GM18511 (cell line): ENCODE measurements around the gene CACNA2D1.

Experiments used
- ATAC-seq: cut with Tn5 transposase; IDR thresholded peaks from one replicate; pipeline ENCODE4 v1.9.1; 2021; ENCODE audit warnings: mild to moderate bottlenecking, moderate library complexity; ENCODE audit not compliant: unreplicated experiment

CACNA2D1 gene

DNA sequence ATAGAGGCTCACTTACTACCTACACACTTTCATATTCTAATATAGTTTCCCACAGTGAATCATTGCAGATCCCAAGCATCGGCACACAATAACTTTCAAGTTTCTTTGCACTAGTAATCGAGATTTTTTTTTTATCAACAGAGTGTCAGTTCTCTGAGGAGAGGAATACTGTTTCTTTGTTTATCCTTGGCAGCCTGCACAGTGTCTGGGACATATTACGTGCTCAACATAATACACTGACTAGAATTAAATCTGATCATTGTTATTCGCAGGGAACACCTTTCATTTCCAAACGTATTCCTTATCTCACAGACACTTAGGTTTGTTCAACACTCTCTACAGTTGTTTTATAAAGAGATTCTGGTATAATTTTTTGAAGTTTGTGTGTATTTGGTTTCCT, 95.3 kb downstream of the CACNA2D1 start:
- ATAC-seq = no peak

GRCh38 chr7:82347808-82348207, 95.8 kb downstream of the CACNA2D1 start:
- ATAC-seq = no peak

- ATAC-seq = no peak
Measured at GRCh38 chr7:82345886-82346285, 97.7 kb downstream of the CACNA2D1 start.

- ATAC-seq = no peak
Measured at GRCh38 chr7:82343716-82344115, 99.9 kb downstream of the CACNA2D1 start.

- ATAC-seq = no peak
Measured at GRCh38 chr7:82339958-82340357, 103.6 kb downstream of the CACNA2D1 start.

DNA sequence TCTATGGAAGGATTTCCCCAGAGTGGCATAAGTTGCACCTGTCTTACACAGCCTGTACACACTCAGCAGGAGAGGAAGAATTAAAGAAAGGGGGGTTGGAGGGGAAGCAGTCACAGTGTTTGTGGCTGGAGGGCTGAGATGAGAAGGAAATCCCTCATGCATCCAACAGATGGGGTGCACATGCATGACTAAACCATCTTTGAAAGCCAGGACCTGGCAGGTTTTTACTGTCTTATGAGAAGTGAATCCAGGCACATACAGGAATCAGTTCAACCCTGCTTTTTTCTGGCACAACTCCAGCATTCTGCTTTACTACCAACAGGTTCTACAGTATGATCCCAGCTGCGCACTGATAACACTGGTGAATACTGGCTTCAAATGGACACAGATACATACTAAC, 107.7 kb downstream of the CACNA2D1 start:
- ATAC-seq = no peak

DNA sequence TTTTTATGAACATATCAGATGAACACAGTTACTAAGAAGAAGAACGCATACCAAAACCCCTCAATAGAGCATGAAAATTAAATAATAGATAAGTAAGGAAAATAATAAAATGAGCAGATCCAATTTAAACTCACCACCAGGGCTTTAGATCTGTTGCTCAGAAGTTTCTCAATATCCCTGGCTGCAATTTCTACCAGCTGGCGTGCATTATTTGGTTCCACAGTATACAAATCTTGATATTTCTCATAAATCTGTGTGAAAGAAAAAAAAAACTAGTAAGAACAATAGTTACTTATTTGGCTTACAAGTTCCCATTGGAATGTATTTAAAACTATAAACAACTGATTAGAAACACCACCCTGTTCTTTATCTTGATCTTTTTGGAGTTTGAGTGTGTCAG, 108.6 kb downstream of the CACNA2D1 start:
- no peak for ATAC-seq

GRCh38 chr7:82331234-82331633, 112.3 kb downstream of the CACNA2D1 start:
- no peak for ATAC-seq

- no peak for ATAC-seq
Measured at GRCh38 chr7:82330706-82331215, 112.8 kb downstream of the CACNA2D1 start.

GRCh38 chr7:82327898-82328297, 115.7 kb downstream of the CACNA2D1 start:
- ATAC-seq = no peak

- ATAC-seq = no peak
Measured at GRCh38 chr7:82325416-82325815, 118.2 kb downstream of the CACNA2D1 start.

- no peak for ATAC-seq
Measured at GRCh38 chr7:82323806-82324205, 119.8 kb downstream of the CACNA2D1 start.

DNA sequence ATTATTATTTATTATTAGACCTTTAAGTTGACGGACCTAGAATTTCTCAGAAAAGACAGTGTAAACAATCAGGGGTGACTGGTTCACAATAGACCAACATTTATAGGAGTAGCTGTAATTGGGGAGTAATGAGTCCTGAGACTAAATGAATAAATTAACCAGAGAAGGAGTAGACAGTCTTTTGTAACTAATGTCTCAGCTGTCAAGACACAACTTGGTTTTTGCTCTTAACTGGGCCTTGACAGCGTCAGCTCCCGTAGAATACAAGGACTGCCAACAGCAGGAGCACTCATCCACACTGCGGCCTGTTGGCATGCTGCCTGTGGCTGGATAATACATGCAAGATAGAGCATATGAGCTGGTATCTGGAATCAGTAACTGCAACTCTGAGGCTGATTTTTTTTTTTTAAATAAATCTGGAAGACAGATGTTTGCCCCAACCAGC, 123.9 kb downstream of the CACNA2D1 start:
- ATAC-seq = no peak

DNA sequence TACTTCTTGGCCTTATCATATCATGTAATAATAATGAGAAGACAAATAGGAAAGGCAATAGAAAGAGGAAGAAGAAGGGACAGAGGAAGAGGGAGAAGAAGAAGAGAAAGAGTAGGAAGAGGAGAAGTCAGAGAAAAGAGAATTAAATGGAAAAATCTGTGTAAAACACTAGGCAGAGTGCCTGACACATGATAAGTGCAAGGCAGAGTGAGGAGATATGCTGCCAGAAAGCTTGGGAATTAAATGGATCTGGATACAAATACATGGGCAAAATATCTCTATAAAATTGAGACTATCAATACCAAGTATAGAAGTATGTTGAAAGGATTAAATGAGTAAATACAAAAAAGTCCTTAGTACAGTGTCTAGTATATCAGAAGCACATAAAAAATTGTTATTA, 124.8 kb downstream of the CACNA2D1 start:
- ATAC-seq = no peak

DNA sequence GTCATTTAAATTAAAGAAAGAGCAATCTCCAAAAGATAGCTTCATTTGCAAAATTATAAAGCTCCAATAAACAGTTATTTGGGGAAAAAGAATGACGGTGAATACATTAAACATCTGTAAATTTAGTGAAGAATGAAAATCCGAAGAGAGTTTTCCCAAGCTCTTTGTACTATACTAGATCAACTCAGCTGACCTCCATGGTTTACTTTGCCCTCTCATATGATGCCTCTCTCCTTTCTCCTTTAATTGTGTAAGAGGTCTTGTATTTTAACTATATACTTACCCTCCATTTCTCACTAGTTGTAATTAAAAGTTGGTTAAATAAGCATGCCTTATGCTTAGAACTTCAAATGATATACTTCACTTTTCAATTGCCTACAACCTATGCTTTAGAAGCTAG, 125.8 kb downstream of the CACNA2D1 start:
- no peak for ATAC-seq

DNA sequence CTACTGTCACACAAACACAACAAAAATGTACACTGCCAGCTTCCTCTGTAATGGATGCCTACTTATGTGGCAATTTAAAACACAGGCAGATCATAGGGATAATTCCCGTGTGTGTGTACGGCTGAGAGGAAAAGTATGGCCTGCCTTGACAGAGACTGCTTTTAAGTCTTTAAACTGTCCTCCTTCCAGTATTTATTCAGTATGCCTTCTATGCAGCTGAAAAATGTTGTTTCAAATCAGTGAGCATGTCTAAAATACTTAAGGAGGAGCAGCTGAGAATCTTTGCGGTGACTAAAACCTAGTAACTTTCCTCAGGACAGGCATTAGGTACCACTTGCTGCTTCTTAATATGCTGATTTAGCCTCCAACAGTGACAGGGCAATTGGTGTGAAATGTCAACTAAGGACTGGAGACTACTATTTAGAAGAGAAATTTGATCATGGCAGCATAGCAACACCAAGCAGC, 126.3 kb downstream of the CACNA2D1 start:
- ATAC-seq = no peak

GRCh38 chr7:82313269-82313668, 130.3 kb downstream of the CACNA2D1 start:
- no peak for ATAC-seq

GRCh38 chr7:82312646-82313045, 130.9 kb downstream of the CACNA2D1 start:
- no peak for ATAC-seq

DNA sequence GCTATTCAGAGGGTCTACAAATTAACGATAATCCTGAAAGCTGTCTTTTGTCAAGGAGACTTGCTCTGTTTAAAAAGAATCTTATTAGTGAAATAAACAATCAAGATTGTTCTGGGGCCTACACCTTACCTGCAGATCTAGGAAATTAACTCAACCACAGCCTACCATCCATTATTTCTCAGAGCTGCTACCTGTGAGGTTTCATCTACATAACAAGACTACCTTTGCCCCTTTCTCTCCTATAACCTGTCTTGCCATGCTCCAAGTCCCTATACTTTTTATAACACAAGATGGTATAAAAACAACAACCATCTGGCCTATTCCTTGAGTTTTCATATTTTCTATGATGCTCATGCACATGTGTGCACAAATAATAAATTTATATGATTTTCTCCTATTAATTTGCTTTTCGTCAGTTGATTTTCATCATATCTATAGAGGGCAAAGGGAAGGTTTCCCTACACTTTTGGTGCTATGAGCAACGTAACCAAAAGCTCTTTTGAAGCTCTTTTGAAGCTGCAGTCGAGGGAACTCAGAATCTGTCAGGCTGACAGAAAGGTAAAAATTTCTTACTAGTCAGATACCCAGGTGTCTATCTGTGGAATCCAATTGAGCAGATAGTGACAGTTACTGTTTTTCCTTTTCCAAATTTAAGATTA, 138.1 kb downstream of the CACNA2D1 start:
- no peak for ATAC-seq

DNA sequence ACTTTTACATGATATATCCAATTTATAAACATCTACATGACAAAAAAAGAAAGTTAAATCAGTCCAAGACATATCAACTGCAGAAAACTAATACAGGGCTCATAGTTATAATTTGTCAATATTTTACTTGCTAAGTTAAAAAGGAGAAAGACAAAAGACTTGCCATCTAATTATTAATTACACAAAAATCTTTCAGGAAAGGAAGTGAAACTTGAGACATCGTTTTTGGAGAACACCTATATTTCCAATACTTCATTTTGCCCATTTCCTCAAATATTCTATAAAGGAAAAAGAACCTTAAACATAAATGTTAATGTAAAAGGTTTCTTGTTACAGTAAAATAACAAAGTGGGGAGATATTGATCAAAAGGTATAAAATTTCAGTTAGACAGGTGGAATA, 148.7 kb downstream of the CACNA2D1 start:
- no peak for ATAC-seq

- no peak for ATAC-seq
Measured at GRCh38 chr7:82294382-82294784, 149.2 kb downstream of the CACNA2D1 start.

DNA sequence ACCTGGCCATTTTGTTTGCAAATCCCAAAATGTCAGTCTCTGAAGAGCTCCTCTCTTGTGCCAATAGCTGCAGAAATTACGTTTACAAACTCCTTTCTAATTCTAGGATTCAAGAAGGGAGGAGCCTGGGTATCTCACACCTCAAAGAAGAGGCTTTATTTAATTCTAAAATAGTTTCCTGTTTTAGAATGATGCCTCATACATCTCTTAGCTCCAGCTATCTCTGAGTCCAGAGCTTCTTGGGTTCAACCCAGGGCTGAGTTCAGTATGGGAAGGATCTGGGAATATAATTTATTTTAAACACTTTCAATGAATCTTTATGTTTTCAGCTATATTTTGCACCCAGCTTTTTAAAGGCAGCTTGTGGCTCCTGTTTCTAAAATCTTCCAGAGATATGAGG, 150.1 kb downstream of the CACNA2D1 start:
- ATAC-seq = no peak

DNA sequence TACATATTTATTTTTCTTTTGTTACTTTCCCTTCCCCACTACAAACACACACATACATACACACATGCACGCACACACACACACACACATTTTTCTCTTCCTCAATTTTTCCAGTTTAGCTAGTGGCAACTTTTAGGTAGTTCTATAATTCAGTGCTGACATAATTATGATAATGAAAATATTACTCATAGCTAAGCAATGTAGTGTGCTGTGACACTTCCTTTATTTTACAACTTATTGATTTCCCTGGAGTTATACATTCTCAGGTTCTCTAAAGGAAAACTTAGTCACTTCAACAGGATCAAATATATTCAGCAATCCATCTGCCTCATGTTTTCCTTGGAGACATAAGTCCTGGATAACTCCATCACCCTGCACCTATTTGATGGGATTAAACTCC, 151.6 kb downstream of the CACNA2D1 start:
- no peak for ATAC-seq
